Liver (tissue), 3 donors: ENCODE data around the gene CIAPIN1.

Experiments used
- FOXA2 ChIP-seq: IDR thresholded peaks from 2 replicates; pipeline ENCODE4 v1.6.1; 2016; ENCODE audit warnings: antibody characterized with exemption
- GABPA ChIP-seq, 2 donors: IDR thresholded peaks in 1 of 2; conservative IDR thresholded peaks in 1 of 2; 2 replicates each; pipeline ENCODE4 v1.6.1; 2016; ENCODE audit warnings: antibody characterized with exemption in 2 of 2, mild to moderate bottlenecking in 1 of 2, moderate library complexity in 1 of 2
- YY1 ChIP-seq: IDR thresholded peaks from 2 replicates; pipeline ENCODE4 v1.6.1; 2016; ENCODE audit warnings: antibody characterized with exemption, mild to moderate bottlenecking
- TF ChIP-seq, protein P1 (sequence below): fragments of 150-350 bp; IDR thresholded peaks from 2 replicates; pipeline ENCODE4 v1.5.1; 2017; ENCODE audit warnings: improper control_type of control experiment, low read depth, low read length; ENCODE audit not compliant: missing input control
- TF ChIP-seq, protein P2 (sequence below): IDR thresholded peaks from 2 replicates; pipeline ENCODE4 v1.6.1; 2016; ENCODE audit warnings: antibody characterized with exemption
- TF ChIP-seq, protein P3 (sequence below): IDR thresholded peaks from 2 replicates; pipeline ENCODE4 v1.6.1; 2016; ENCODE audit warnings: antibody characterized with exemption
- donor health status: healthy.
- donor health status: healthy.

DNA sequence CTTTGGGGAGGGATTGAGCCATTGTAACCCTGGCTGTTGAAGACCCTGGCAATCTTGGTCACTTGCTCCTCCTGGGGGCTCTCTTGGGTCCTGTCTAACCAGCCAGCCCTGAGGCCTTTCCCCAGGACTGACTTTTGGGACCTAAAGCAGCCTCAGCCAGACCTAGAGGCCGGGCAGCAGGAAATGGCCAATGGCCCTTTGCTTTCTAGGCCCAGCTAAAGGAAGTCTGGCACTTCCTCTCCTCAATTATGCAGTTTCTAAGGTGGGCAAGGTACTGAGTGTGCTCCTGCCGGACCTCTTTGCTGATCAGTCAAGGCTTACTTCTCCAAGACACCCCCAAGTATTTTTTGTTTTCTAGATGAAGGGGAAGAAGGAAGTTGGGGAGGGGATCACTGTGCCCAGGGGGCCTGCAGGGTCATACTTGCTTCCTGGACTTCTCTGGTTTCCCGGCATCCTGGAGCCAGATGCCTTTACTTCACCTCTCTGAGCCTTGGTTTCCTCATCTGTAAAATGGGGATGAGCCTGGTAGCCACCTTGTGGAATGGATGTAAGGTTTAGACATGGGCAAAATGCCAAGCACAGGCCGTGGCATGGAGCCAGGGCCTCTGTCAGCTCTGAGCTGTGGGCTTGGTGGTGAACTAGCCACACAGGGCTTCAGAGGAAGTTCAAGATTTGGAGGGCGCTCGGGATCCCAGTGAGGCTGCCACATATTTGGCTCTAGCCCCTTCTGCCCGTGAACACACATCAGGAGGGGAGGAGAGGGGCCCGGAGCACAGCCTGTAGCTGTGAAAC lies 66.3 kb downstream of the CIAPIN1 start:
- TF ChIP-seq, protein P1, sequence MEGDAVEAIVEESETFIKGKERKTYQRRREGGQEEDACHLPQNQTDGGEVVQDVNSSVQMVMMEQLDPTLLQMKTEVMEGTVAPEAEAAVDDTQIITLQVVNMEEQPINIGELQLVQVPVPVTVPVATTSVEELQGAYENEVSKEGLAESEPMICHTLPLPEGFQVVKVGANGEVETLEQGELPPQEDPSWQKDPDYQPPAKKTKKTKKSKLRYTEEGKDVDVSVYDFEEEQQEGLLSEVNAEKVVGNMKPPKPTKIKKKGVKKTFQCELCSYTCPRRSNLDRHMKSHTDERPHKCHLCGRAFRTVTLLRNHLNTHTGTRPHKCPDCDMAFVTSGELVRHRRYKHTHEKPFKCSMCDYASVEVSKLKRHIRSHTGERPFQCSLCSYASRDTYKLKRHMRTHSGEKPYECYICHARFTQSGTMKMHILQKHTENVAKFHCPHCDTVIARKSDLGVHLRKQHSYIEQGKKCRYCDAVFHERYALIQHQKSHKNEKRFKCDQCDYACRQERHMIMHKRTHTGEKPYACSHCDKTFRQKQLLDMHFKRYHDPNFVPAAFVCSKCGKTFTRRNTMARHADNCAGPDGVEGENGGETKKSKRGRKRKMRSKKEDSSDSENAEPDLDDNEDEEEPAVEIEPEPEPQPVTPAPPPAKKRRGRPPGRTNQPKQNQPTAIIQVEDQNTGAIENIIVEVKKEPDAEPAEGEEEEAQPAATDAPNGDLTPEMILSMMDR: no peak
- TF ChIP-seq GABPA (IDR thresholded peaks at IDR 0.05 in 1 of 2, conservative IDR thresholded peaks at IDR 0.05 in 1 of 2) (no peak), FOXA2 (no peak), YY1 (no peak)
- TF ChIP-seq, protein P2, sequence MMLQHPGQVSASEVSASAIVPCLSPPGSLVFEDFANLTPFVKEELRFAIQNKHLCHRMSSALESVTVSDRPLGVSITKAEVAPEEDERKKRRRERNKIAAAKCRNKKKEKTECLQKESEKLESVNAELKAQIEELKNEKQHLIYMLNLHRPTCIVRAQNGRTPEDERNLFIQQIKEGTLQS: no peak
- TF ChIP-seq, protein P3, sequence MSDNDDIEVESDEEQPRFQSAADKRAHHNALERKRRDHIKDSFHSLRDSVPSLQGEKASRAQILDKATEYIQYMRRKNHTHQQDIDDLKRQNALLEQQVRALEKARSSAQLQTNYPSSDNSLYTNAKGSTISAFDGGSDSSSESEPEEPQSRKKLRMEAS: no peak
